Smooth muscle cell of the brain vasculature (primary cell): ENCODE measurements around the gene GOSR2.

Experiments used
- DNase-seq: peaks from one replicate; pipeline ENCODE4 v3.0.0-alpha.2; 2012; ENCODE audit warnings: low read depth, low spot score

The GOSR2 gene

GRCh38 chr17:46991617-46992016, 68.7 kb downstream of the GOSR2 start:
- DNase-seq, result no peak
